GM23248 (cell line): ENCODE results near the gene ZBTB20. TPM values are rescaled to one million over a fixed set of nuclear protein-coding genes. Genes with fewer than 3 reads are reported as not detected.
A peak's percentile ranks its signal among the peaks of the same experiment; 100 is the strongest.

Source experiments
- DNase-seq: peaks from one replicate; pipeline ENCODE4 v3.0.0-alpha.2; 2015
- H2AFZ ChIP-seq: fragments of 200-600 bp; sonication (generic); 2 replicates; pipeline ENCODE4 v1.6.1; 2016; ENCODE audit warnings: antibody characterized with exemption
- H3F3A ChIP-seq: fragments of 200-600 bp; sonication (generic); 2 replicates; pipeline ENCODE4 v1.6.1; 2016; ENCODE audit warnings: mild to moderate bottlenecking, antibody characterized with exemption, mixed run types; ENCODE audit not compliant: insufficient read depth
- H3K27ac ChIP-seq: fragments of 200-600 bp; sonication (generic); 2 replicates; pipeline ENCODE4 v1.5.1; 2016; ENCODE audit warnings: mild to moderate bottlenecking
- H3K27me3 ChIP-seq: fragments of 200-600 bp; sonication (generic); replicated peaks from 2 replicates; pipeline ENCODE4 v1.6.1; 2016; ENCODE audit warnings: mild to moderate bottlenecking; ENCODE audit not compliant: insufficient read depth
- H3K36me3 ChIP-seq: fragments of 200-600 bp; sonication (generic); 2 replicates; pipeline ENCODE4 v1.6.1; 2016; ENCODE audit warnings: low read depth, mild to moderate bottlenecking
- H3K4me1 ChIP-seq: fragments of 200-600 bp; sonication (generic); 2 replicates; pipeline ENCODE4 v1.6.1; 2016; ENCODE audit warnings: mild to moderate bottlenecking; ENCODE audit not compliant: insufficient read depth
- H3K4me2 ChIP-seq: fragments of 200-600 bp; sonication (generic); one replicate; pipeline ENCODE4 v1.6.1; 2016; ENCODE audit warnings: mild to moderate bottlenecking; ENCODE audit not compliant: unreplicated experiment
- H3K4me3 ChIP-seq: fragments of 200-600 bp; sonication (generic); 2 replicates; pipeline ENCODE4 v1.5.1; 2016; ENCODE audit warnings: mild to moderate bottlenecking
- H3K79me2 ChIP-seq: fragments of 200-600 bp; sonication (generic); 2 replicates; pipeline ENCODE4 v1.6.1; 2016; ENCODE audit warnings: mild to moderate bottlenecking; ENCODE audit not compliant: insufficient read depth
- H3K9ac ChIP-seq: fragments of 200-600 bp; sonication (generic); 2 replicates; pipeline ENCODE4 v1.6.1; 2016; ENCODE audit warnings: mild to moderate bottlenecking
- H3K9me2 ChIP-seq: fragments of 200-600 bp; sonication (generic); 2 replicates; pipeline ENCODE4 v1.6.1; 2016; ENCODE audit warnings: mixed run types, mild to moderate bottlenecking, moderate library complexity; ENCODE audit not compliant: insufficient read depth
- H3K9me3 ChIP-seq: fragments of 200-600 bp; sonication (generic); one replicate; pipeline ENCODE4 v1.6.1; 2017; ENCODE audit warnings: low read depth
- H4K20me1 ChIP-seq: fragments of 200-600 bp; sonication (generic); 2 replicates; pipeline ENCODE4 v1.6.0; 2016; ENCODE audit not compliant: insufficient read depth
- EZH2 ChIP-seq: fragments of 200-600 bp; sonication (generic); IDR thresholded peaks from 2 replicates; pipeline ENCODE4 v1.6.1; 2018; ENCODE audit warnings: antibody characterized with exemption, mild to moderate bottlenecking; ENCODE audit not compliant: insufficient read depth, poor library complexity, severe bottlenecking
- EZH2phosphoT487 ChIP-seq: fragments of 200-600 bp; sonication (generic); IDR thresholded peaks from 2 replicates; pipeline ENCODE4 v1.6.1; 2018; ENCODE audit warnings: antibody characterized with exemption, moderate library complexity, mild to moderate bottlenecking, low read depth; ENCODE audit not compliant: insufficient read depth
- WGBS, 2 experiments: methylation state at CpG; one replicate each; pipeline ENCODE4 v1.1.6; 2015 to 2017; ENCODE audit warnings: low lambda C conversion rate in 2 of 2, low coverage in 1 of 2; ENCODE audit errors: missing lambda C conversion rate in 2 of 2; 5-methylcytosine and 5-hydroxymethylcytosine counted together
- in situ Hi-C: fragments of 300-500 bp; cut with MboI; formaldehyde crosslinking; loops from 2 replicates; pipeline ENCODE4 v1.15.0; 2020
- polyA plus RNA-seq: library from polyadenylated mRNA; unstranded; fragments of >200 nt; fragmentation: Nextera tagmentation; extraction: Ambion mirVana; gene quantifications from 2 replicates; pipeline ENCODE4 v1.2.1, GENCODE V29; 2016
- total RNA-seq: library from RNA; depleted of rRNA; stranded (reverse); fragments of >200 nt; shearing (Covaris generic); gene quantifications from 2 replicates; pipeline ENCODE4 v1.2.3, GENCODE V29; 2014

ZBTB20 gene
- total and polyA plus RNA-seq, 2 experiments from 2014 or later = 9.2 to 12.2 TPM

- no peaks in the 10 kb centered on the region for H3K9me2 ChIP-seq
- H3K27me3 ChIP-seq = no peaks in the 10 kb centered on the region
- TF ChIP-seq EZH2 (no peak), EZH2phosphoT487 (no peak)
- H3K9me3 ChIP-seq = no peaks in the 10 kb centered on the region
- H3K4me1 ChIP-seq = peaks cover 56% of the 10 kb centered on the region
- peaks cover 46% of the 10 kb centered on the region for H3F3A ChIP-seq
- no peaks in the 10 kb centered on the region for H4K20me1 ChIP-seq
- no peak overlapping the region for H3K4me2 ChIP-seq
- no peaks in the 10 kb centered on the region for H3K36me3 ChIP-seq
- no peak overlapping the region for H3K9ac ChIP-seq
- H3K4me3 ChIP-seq = no peak overlapping the region
- 96 to 100% methylated on average over 1 of the region's 1 CpG for WGBS, 2 experiments
- no peaks in the 10 kb centered on the region for H3K79me2 ChIP-seq
- H3K27ac ChIP-seq = no peak overlapping the region
- DNase-seq = no peak
- H2AFZ ChIP-seq = no peak overlapping the region
- in situ Hi-C loops = no loop called here
Measured at GRCh38 chr3:114502204-114502603, 644.9 kb downstream of the ZBTB20 start.

GRCh38 chr3:114499976-114500375, 647.1 kb downstream of the ZBTB20 start:
- Histone ChIP-seq H3K36me3 (no peaks in the 10 kb centered on the region), H3K79me2 (no peaks in the 10 kb centered on the region; the same call in 1 of the 2 replicates), H3K27ac (no peak overlapping the region), H3K4me3 (no peak overlapping the region), H3K9ac (no peak overlapping the region), H4K20me1 (no peaks in the 10 kb centered on the region), H3K4me2 (no peak overlapping the region), H3K27me3 (no peaks in the 10 kb centered on the region), H3K4me1 (peaks cover 56% of the 10 kb centered on the region), H3K9me3 (no peaks in the 10 kb centered on the region), H3K9me2 (no peaks in the 10 kb centered on the region), H2AFZ (no peak overlapping the region), H3F3A (peaks cover 47% of the 10 kb centered on the region)
- no peak for DNase-seq
- TF ChIP-seq EZH2 = no peak
- TF ChIP-seq EZH2phosphoT487 = no peak
- in situ Hi-C loops = no loop called here
- 73 to 84% methylated on average over 2 of the region's 2 CpGs for whole genome bisulfite sequencing, 2 experiments

GRCh38 chr3:114498539-114499370, 648.3 kb downstream of the ZBTB20 start:
- peak overlapping the region; percentile 39 for H3K27ac ChIP-seq
- peaks cover 8% of the 10 kb centered on the region; the same call in 1 of the 2 replicates for H3K79me2 ChIP-seq
- no peak overlapping the region for H3K9ac ChIP-seq
- H3K4me3 ChIP-seq = no peak overlapping the region
- no peaks in the 10 kb centered on the region for H3K9me3 ChIP-seq
- WGBS, 2 experiments = 46 to 49% methylated on average over 8 of the region's 8 CpGs
- no peak overlapping the region for H2AFZ ChIP-seq
- in situ Hi-C loops = no loop called here
- H3K36me3 ChIP-seq = no peaks in the 10 kb centered on the region
- H3K4me1 ChIP-seq = peaks cover 50% of the 10 kb centered on the region
- peak; percentile 87 for DNase-seq
- H3K9me2 ChIP-seq = no peaks in the 10 kb centered on the region
- no peaks in the 10 kb centered on the region for H4K20me1 ChIP-seq
- no peak for TF ChIP-seq EZH2
- H3K4me2 ChIP-seq = peak overlapping the region; percentile 2
- peaks cover 45% of the 10 kb centered on the region for H3F3A ChIP-seq
- H3K27me3 ChIP-seq = no peaks in the 10 kb centered on the region

- DNase-seq = peak; percentile 78
- Histone ChIP-seq H3K27ac (peak overlapping the region; percentile 77), H3K9me3 (no peaks in the 10 kb centered on the region), H2AFZ (no peak overlapping the region), H3K9me2 (no peaks in the 10 kb centered on the region), H4K20me1 (no peaks in the 10 kb centered on the region), H3K4me1 (peaks cover 50% of the 10 kb centered on the region), H3K4me3 (no peak overlapping the region), H3K27me3 (no peaks in the 10 kb centered on the region), H3K4me2 (peak overlapping the region; percentile 37), H3K79me2 (peaks cover 8% of the 10 kb centered on the region; the same call in 1 of the 2 replicates), H3K36me3 (no peaks in the 10 kb centered on the region), H3F3A (peaks cover 44% of the 10 kb centered on the region), H3K9ac (peak overlapping the region; percentile 28)
- 31 to 49% methylated on average over 2 of the region's 2 CpGs for WGBS, 2 experiments
- TF ChIP-seq EZH2 (no peak), EZH2phosphoT487 (no peak)
- in situ Hi-C loops = no loop called here
Measured at GRCh38 chr3:114496874-114497273, 650.2 kb downstream of the ZBTB20 start.
